T follicular helper cell (primary cell): ENCODE results near the gene ACAD10.

Experiments used
- DNase-seq: peaks from one replicate; pipeline ENCODE4 v3.0.0-alpha.2; 2020; ENCODE audit warnings: low read depth

Gene ACAD10

DNA sequence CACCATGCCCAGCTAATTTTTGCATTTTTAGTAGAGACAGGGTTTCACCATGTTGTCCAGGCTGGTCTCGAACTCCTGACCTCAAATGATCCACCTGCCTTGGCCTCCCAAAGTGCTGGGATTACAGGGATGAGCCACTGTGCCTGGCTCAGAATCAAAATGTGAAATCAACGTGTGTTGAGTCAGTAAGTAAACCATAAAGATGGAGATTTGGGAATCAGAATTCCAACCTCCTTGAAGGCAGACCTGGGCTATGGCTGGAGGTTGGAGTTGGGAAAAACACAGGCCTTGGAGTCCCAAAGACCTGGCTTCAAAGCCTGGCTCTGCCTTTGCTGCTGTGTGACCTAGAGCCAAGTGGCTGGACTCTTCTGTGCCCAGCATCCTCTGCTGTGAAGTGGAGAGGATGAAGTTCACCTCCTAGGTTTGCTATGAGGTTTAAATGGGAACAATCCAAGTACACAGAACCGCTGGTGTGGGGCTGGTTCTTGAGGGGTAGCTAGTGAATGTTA lies 91.0 kb downstream of the ACAD10 start:
- no peak for DNase-seq

DNA sequence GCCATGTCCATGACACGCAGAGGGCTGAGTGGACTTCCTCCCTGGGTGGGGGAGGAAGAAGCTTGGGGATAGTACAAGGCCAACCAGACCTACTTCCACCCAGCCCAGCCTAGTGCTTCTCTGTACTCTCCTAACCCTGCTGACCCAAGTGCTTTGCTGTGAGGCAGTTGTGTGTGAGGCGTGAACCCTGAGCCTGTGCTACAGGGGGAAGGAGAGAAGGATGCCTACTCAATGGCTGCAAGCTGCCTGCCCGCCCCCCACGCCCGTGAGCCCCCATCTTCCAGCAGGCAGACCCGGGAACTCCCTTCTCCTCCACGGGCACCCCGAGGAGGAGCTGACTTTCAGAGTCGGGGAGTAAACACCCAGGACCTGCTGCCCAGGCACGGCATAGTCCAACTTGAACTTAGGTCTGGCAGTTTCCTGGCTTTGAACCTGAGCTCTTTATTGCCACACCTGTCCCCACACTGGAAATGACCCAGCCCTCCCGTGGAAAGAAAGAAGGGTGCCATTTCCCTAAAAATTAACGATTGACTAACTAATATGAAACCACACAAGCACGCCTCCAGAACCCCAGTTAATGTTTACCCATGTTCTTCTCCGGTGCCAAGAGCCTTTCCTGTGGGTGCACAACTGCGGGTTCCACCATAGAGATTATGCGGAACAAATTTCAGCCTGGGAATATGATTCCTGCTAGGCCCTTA lies 91.6 kb downstream of the ACAD10 start:
- DNase-seq = no peak

- no peak for DNase-seq
Measured at GRCh38 chr12:111780166-111780565, 94.3 kb downstream of the ACAD10 start.

DNA sequence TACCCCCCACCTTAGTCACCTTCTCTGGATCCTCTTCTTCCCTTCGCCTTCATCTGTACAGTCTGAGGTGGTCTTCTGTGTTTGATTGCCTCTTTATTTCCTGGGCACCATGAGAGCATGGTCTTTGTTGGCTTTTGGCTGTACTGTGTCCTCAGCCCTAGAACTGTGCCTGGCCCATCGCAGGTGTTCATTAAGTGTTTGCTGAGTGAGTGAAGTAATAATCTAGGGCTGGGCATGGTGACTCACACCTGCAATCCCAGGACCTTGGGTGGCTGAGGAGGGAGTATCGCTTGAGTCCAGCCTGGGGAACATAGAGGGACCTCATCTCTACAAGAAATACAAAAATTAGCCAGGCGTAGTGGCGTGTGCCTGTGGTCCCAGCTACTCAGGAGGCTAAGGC lies 94.8 kb downstream of the ACAD10 start:
- no peak for DNase-seq

DNA sequence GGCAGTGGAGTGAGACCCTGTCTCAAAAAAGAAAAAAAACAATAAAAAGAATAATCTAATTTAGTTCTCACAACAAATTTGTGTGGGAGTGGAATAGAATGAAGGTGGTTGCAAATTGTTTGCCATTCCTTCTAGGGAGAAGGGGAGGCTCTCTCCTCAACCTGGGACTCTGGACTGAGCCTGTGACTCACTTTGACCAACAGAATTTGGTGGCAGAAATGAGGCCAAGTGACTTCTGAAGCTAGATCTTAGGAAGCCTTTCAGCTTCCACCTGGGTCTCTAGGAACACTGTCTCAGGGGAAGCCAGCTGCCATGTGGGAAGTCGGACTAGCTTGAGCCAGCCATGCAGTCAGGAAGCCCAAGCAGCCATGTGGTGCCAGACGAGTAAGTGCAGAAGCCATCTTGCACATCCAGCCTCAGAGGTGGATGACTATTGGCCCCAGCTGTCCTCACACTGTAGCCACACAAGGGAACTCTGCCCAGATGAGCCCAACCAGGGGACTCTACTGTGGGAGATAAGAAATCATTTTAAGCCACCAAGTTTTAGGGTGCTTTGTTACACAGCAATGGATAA lies 95.3 kb downstream of the ACAD10 start:
- DNase-seq = no peak

GRCh38 chr12:111783046-111783445 lies 97.2 kb downstream of the ACAD10 start:
- no peak for DNase-seq

DNA sequence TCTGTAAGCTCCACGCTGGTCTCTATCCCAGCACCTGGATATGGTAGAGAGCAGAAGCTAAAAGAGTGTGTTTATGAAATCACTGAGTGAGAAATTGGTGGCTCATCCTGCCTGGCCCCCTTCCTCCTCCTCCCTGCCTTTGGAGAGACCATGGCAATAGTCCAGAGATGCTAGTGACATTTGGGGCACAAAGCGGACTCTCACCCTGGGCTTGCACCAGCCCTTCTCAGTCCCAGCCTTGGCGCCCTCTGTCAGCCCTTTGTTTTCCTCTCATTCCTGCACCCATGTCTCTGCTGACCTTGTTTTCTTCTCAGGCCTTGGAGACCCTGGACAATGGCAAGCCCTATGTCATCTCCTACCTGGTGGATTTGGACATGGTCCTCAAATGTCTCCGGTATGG lies 99.1 kb downstream of the ACAD10 start:
- no peak for DNase-seq

- no peak for DNase-seq
Measured at GRCh38 chr12:111785651-111786050, 99.8 kb downstream of the ACAD10 start.

DNA sequence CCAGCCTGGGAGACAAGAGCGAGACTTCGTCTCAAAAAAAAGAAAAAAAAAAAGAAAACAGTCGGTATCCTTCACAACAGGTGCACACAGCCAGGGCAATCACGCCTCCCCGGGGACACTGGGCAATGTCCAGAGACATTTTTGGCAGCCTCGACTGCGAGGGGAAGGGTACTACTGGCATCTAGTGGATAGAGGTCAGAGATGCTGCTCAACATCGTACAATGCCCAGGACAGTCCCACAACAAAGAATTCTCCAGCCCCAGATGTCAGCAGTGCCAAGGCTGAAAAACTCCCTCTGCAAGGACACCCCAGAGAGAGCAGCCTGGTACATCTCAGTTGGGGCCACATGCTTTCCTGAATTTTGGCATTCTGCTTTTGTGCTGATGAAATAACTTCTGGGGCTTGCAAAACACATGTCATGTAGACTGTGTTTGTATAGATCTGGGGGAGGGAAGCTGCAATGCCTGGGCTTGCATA lies 102.4 kb downstream of the ACAD10 start:
- no peak for DNase-seq

DNA sequence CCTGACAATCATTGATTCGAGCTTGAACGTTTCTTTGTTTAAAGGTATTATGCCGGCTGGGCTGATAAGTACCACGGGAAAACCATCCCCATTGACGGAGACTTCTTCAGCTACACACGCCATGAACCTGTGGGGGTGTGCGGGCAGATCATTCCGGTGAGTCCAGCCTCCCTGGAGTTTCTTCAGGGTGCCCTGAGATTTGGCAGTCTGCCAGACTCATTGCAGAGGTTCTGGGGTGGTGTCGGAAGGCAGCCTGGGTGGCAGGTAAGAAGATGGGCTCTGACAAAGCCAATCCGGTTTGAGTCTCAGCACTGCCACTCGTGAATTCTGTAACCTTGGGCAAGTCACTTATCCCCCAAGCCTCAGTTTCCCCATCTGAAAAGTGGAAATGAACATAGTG lies 103.9 kb downstream of the ACAD10 start:
- no peak for DNase-seq

GRCh38 chr12:111791507-111791906 lies 105.7 kb downstream of the ACAD10 start:
- no peak for DNase-seq

- DNase-seq = no peak
Measured at GRCh38 chr12:111792155-111792855, 106.5 kb downstream of the ACAD10 start.

DNA sequence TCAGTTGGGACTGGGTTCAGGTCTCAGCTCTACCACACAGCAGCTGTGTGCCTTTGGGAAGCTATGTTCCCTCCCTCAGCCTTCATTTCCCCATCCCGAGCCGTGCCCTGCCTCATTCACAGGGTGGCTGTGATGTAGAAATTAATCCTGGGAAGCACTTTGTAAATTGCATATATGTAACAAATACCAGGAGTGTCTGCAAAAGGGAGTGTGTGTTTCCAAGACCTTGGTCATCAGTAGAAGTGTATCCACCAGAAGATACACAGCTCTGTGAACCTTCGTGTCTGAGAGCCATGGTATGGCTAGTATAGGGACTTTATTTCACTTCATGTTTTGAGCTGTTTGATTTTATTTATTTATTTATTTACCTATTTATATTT lies 107.0 kb downstream of the ACAD10 start:
- no peak for DNase-seq

- DNase-seq = no peak
Measured at GRCh38 chr12:111798182-111798581, 112.3 kb downstream of the ACAD10 start.

DNA sequence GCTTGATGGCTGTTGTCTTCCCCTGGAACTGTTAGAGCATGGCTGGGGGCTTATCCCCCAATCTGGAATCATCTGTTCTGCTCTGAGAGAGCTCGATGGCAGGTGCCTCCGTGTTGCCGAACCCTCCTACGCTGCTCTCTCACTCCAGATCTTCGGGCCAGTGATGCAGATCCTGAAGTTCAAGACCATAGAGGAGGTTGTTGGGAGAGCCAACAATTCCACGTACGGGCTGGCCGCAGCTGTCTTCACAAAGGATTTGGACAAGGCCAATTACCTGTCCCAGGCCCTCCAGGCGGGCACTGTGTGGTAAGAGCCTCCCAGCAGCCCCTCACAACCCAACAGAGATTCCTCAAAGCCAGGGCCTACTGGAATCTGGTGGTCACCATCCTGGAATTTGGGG lies 113.9 kb downstream of the ACAD10 start:
- no peak for DNase-seq

DNA sequence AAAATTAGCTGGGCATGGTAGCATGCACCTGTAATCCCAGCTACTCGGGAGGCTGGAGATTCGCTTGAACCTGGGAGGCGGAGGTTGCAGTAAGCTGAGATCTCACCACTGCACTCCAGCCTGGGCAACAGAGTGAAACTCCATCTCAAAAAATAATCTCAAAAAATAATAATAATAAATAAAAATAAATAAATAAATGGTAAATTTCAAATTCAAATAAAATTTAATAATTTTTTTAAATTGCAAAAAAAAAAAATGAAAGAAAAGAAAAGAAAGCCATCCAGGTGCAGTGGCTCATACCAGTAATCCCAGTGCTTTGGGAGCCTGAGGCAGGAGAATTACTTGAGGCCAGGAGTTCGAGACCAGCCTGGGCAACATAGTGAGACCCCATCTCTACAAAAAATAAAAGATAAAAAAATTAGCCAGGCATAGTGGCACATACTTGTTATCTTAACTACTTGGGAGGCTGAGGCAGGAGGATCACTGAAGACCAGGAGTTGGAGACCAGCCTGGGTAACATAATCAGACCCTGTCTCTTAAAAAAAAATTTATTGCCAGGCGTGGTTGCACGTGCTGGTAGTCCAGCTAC lies 117.3 kb downstream of the ACAD10 start:
- no peak for DNase-seq

- DNase-seq = no peak
Measured at GRCh38 chr12:111803851-111804250, 118.0 kb downstream of the ACAD10 start.

DNA sequence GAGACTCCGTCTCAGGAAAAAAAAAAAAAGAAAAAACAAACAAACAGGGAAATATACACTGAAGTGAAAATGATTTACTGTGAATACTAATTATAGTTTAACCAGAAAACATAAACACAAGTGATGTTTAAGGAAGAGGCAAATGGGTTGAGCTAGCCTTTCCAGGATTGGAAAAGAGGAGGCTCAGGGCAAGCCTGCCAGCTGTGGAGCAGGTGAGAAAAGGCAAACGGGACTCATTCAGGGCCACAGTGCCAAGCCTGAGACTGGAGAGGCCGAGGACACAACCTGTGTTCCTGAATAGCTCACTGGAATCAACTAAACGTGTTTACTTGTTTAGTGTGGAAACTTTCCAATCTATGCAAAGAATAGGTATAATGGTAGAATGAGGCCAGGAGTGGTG lies 120.5 kb downstream of the ACAD10 start:
- no peak for DNase-seq
